ENCODE data around the gene ABCD4. TPM values are rescaled to one million over a fixed set of nuclear protein-coding genes. Genes with fewer than 3 reads are reported as not detected.

The ABCD4 gene
- total RNA-seq, 2 donors from 2014 or later = 17.0 to 18.1 TPM

DNA sequence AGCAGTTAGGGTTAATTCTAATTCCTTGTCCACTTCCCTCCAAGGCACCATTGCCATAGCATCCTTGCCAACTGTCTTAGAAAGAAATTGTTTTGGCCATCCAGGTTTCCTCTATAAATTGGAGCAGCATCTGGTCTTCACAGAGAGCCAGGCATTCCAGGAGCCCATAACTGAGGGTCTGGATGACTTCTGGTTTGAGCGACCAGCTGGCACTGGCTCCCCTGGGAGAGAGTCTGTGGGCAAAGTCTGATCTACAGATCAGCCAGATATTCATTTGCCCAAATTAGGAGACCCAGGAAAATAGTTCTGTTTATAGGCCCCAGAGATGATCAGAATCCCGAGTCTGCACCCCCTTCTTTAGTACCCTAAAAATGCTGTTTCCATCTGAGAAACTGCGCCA is 47.5 kb downstream of the ABCD4 start:
- no peaks in the 10 kb centered on the region for H3K9me3 ChIP-seq
- no peak for DNase-seq (ENCODE audit: low spot score)
- no peaks in the 10 kb centered on the region for H3K36me3 ChIP-seq
- H3K4me1 ChIP-seq = peaks cover 0 to 17% of the 10 kb centered on the region in 2 donors
- no peak overlapping the region for H3K4me3 ChIP-seq
- H3K27ac ChIP-seq = no peak overlapping the region
- no peaks in the 10 kb centered on the region for H3K27me3 ChIP-seq
- TF ChIP-seq, protein P1, sequence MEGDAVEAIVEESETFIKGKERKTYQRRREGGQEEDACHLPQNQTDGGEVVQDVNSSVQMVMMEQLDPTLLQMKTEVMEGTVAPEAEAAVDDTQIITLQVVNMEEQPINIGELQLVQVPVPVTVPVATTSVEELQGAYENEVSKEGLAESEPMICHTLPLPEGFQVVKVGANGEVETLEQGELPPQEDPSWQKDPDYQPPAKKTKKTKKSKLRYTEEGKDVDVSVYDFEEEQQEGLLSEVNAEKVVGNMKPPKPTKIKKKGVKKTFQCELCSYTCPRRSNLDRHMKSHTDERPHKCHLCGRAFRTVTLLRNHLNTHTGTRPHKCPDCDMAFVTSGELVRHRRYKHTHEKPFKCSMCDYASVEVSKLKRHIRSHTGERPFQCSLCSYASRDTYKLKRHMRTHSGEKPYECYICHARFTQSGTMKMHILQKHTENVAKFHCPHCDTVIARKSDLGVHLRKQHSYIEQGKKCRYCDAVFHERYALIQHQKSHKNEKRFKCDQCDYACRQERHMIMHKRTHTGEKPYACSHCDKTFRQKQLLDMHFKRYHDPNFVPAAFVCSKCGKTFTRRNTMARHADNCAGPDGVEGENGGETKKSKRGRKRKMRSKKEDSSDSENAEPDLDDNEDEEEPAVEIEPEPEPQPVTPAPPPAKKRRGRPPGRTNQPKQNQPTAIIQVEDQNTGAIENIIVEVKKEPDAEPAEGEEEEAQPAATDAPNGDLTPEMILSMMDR (IDR thresholded peaks at IDR 0.05) = no peak

DNA sequence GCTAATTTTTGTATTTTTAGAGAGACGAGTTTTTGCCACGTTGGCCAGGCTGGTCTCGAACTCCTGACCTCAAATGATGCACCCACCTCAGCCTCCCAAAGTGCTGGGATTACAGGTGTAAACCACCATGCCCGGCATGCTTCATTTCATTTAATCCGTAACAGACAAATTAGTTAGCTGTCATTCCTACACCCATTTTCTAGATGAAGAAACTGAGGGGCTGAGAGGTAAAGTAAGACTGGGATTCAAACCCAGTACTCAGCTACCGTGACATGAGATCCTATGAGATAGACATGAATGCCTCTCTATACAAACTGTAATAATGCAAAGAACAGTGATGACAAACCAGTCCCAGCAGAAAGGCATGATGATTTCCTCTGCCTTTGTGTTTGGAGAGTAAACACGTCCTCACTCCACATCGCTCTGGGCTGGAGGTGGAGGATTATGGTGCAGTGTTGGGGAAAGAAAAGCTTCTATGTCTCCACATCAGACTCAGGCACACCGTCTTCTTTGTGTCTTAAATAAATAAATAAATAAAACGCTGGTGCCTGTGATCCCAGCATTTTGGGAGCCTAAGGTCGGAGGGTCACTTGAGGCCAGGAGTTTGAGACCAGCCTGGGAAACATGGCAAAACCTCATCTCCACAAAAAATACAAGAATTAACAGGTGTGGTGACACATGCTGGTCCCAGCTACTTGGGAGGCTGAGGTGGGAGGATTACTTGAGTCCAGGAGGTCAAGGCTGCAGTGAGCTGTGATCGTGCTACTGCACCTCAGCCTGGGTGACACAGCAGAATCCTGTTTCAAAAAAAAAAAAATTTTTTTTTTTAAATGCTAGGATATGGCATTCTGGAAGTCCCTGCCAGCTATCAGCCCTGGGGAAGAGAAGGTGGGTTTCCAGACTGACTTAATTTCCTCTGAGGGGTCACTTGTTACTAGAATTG is 53.0 kb downstream of the ABCD4 start:
- TF ChIP-seq, protein P1 (IDR thresholded peaks at IDR 0.05) = no peak
- H3K27me3 ChIP-seq = no peaks in the 10 kb centered on the region

DNA sequence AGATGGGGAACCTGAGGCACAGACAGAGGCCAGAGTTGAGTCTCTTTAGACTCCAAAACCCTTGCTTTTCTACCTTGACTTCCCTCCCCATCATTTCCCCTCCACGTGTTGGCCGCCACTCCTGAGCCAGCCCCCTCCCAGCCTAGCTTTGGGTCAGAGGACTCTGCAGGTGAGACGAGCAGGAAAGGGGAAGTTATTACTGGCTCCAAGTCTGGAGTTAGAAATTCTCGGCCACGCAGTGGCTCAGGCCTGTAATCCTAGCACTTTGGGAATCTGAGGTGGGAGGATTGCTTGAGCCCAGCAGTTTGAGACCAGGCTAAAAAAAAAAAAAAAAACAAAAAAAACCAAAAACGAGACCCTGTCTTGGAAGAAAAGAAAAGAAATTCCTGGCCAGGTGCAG is 54.7 kb downstream of the ABCD4 start:
- Histone ChIP-seq H3K4me1 (peaks cover 0 to 4% of the 10 kb centered on the region in 2 donors), H3K27me3 (peaks cover 4 to 7% of the 10 kb centered on the region in 2 donors), H3K9me3 (no peaks in the 10 kb centered on the region), H3K27ac (no peak overlapping the region), H3K36me3 (no peaks in the 10 kb centered on the region), H3K4me3 (no peak overlapping the region)
- no peak for DNase-seq (ENCODE audit: low spot score)
- TF ChIP-seq, protein P1 (IDR thresholded peaks at IDR 0.05) = no peak

More for the DNA sequence above, 53.0 kb downstream of the ABCD4 start:
- Histone ChIP-seq H3K27ac (no peak overlapping the region), H3K36me3 (no peaks in the 10 kb centered on the region), H3K4me3 (no peak overlapping the region), H3K9me3 (no peaks in the 10 kb centered on the region), H3K4me1 (peaks cover 0 to 4% of the 10 kb centered on the region in 2 donors)
- DNase-seq (ENCODE audit: low spot score) = no peak

DNA sequence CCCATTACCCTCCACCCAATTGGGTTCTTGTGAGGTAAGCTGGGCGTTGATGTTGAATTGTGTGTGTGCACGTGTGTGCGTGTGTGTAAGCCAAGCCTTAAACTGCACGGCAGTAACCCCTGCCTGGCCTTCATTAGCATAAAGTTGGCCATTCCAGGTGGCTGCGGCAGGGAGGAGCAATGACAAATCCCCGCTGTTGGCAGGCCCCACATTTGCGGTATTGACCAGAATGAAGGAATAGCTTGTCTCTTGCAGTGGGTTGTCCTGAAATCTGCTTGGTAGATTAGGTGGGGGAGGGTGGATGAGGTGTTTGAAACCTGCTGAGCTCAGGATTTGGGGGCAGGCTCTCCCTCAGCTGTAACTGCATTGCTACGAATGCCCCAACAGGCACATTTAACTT is 56.2 kb downstream of the ABCD4 start:
- no peak for DNase-seq (ENCODE audit: low spot score)
- H3K27me3 ChIP-seq = peaks cover 13 to 15% of the 10 kb centered on the region in 2 donors
- H3K27ac ChIP-seq = no peak overlapping the region
- TF ChIP-seq, protein P1 (IDR thresholded peaks at IDR 0.05) = no peak
- peaks cover 0 to 12% of the 10 kb centered on the region in 2 donors for H3K4me1 ChIP-seq
- H3K9me3 ChIP-seq = no peaks in the 10 kb centered on the region
- no peak overlapping the region for H3K4me3 ChIP-seq
- no peaks in the 10 kb centered on the region for H3K36me3 ChIP-seq

DNA sequence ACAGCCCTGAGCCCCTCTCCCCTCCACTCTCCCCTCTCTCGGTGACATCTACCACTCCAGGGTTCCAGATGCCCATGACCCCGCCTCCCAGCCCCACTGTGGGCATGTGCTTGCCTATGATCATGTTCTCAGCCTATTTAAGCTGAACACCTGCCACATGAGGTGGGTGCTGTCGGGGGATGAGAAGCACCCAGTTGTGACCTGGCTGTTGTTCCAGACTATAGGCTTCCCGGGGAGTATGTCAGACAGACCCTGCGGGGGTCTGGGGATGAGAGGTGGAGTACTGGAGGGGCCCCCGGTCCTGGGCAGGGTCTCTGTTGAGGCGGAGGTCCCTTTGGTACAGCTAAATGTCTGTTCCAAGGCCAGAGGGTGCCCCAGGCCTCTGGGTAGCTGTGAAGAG is 57.4 kb downstream of the ABCD4 start:
- Histone ChIP-seq H3K4me3 (no peak overlapping the region), H3K27me3 (peaks cover 25 to 28% of the 10 kb centered on the region in 2 donors), H3K36me3 (no peaks in the 10 kb centered on the region), H3K27ac (no peak overlapping the region), H3K4me1 (peaks cover 0 to 20% of the 10 kb centered on the region in 2 donors), H3K9me3 (no peaks in the 10 kb centered on the region)
- TF ChIP-seq, protein P1 (IDR thresholded peaks at IDR 0.05) = no peak
- DNase-seq (ENCODE audit: low spot score) = no peak
